ENCODE results near the gene YTHDF1. TPM values are rescaled to one million over a fixed set of nuclear protein-coding genes. Genes with fewer than 3 reads are reported as not detected.

Gene YTHDF1
- total RNA-seq, 2 donors from 2014 or later = 15.8 to 16.2 TPM

DNA sequence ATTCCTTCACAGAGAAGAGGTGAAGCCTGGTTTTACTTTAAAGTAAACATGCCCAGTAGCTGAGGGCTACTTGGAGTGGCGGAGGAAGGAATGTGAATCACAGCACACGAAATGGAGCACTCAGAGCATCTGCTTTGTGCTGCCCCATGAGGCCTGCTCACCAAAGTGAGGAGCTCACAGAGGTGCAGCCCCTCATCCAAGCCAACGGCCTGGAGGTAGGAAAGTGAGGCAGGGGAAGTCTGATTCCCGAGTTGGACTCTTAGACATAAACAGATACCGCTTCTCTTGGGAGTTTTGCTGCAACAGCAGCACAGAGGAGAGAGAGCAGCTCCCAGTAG, 3.6 kb downstream of the YTHDF1 start:
- no peak overlapping the region for H3K27ac ChIP-seq
- H3K27me3 ChIP-seq = no peaks in the 10 kb centered on the region
- 60 to 82% methylated on average over 5 of the region's 5 CpGs for WGBS, 2 donors
- H3K9me3 ChIP-seq = no peaks in the 10 kb centered on the region
- DNase-seq (no peak), ATAC-seq (no peak)
- TF ChIP-seq POLR2A (IDR thresholded peaks at IDR 0.05) = no peak
- TF ChIP-seq, protein P1, sequence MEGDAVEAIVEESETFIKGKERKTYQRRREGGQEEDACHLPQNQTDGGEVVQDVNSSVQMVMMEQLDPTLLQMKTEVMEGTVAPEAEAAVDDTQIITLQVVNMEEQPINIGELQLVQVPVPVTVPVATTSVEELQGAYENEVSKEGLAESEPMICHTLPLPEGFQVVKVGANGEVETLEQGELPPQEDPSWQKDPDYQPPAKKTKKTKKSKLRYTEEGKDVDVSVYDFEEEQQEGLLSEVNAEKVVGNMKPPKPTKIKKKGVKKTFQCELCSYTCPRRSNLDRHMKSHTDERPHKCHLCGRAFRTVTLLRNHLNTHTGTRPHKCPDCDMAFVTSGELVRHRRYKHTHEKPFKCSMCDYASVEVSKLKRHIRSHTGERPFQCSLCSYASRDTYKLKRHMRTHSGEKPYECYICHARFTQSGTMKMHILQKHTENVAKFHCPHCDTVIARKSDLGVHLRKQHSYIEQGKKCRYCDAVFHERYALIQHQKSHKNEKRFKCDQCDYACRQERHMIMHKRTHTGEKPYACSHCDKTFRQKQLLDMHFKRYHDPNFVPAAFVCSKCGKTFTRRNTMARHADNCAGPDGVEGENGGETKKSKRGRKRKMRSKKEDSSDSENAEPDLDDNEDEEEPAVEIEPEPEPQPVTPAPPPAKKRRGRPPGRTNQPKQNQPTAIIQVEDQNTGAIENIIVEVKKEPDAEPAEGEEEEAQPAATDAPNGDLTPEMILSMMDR (IDR thresholded peaks at IDR 0.05) = no peak
- H3K4me3 ChIP-seq = no peak overlapping the region
- intact Hi-C loops (cut with DNase I) = no loop called here
- peaks cover 0 to 5% of the 10 kb centered on the region in 2 donors for H3K36me3 ChIP-seq (replicated peaks in 1 of 2; ENCODE audit: insufficient read depth in 1 of 2, low read depth in 2 of 2)
- H3K4me1 ChIP-seq = peaks cover 52% of the 10 kb centered on the region

DNA sequence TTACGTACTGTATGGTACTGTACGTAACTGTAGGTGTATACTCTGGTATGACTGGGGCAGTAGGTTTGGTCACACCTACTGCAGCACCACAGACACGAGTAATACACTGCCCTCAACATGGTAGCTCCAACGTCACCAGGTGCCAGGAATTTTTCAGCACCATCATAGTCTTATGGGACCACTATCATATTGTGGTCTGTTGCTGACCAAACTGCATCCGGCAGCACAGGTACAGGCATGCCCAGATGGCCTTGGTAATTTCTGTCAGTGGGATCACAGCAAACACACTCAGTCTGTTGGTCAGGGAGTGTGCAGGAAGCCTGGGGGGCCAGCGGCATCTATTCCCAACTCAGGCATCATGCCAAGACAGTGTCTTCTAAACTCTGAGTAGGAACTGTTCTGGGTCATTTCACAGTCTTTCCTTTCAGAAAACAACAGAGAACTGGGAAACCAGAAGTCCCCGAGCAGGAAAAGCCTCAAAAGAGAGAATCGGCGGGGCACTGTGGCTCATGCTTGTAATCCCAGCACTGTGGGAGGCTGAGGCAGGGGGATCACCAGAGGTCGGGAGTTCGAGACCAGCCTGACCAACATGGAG, 5.8 kb downstream of the YTHDF1 start:
- 73 to 82% methylated on average over 9 to 11 of the region's 11 CpGs for WGBS, 2 donors
- ATAC-seq (no peak), DNase-seq (no peak)
- Histone ChIP-seq H3K9me3 (no peaks in the 10 kb centered on the region), H3K4me1 (peaks cover 41% of the 10 kb centered on the region), H3K27ac (no peak overlapping the region), H3K4me3 (no peak overlapping the region), H3K36me3 (replicated peaks in 1 of 2; ENCODE audit: insufficient read depth in 1 of 2, low read depth in 2 of 2) (peaks cover 0 to 9% of the 10 kb centered on the region in 2 donors), H3K27me3 (no peaks in the 10 kb centered on the region)
- TF ChIP-seq POLR2A (IDR thresholded peaks at IDR 0.05) = no peak
- TF ChIP-seq, protein P1 (IDR thresholded peaks at IDR 0.05) = no peak
- intact Hi-C loops (cut with DNase I) = no loop called here

- 77 to 79% methylated on average over 6 of the region's 6 CpGs for WGBS, 2 donors
Observed at GRCh38 chr20:63208346-63208909, 7.5 kb downstream of the YTHDF1 start.

GRCh38 chr20:63206878-63207277, 9.1 kb downstream of the YTHDF1 start:
- peaks cover 9% of the 10 kb centered on the region for H3K4me1 ChIP-seq
- intact Hi-C loops (cut with DNase I) = no loop called here
- peaks cover 12 to 28% of the 10 kb centered on the region in 2 donors for H3K36me3 ChIP-seq (replicated peaks in 1 of 2; ENCODE audit: insufficient read depth in 1 of 2, low read depth in 2 of 2)
- H3K27ac ChIP-seq = no peak overlapping the region
- no peaks in the 10 kb centered on the region for H3K9me3 ChIP-seq
- no peaks in the 10 kb centered on the region for H3K27me3 ChIP-seq
- no peak overlapping the region for H3K4me3 ChIP-seq
- WGBS, 2 donors = 79 to 81% methylated on average over 11 of the region's 11 CpGs
- ATAC-seq (no peak), DNase-seq (no peak)
- TF ChIP-seq, protein P1 (IDR thresholded peaks at IDR 0.05) = no peak
- no peak for TF ChIP-seq POLR2A (IDR thresholded peaks at IDR 0.05)

More at GRCh38 chr20:63208346-63208909, 7.5 kb downstream of the YTHDF1 start:
- Histone ChIP-seq H3K27ac (no peak overlapping the region), H3K4me3 (no peak overlapping the region), H3K27me3 (no peaks in the 10 kb centered on the region), H3K9me3 (no peaks in the 10 kb centered on the region), H3K36me3 (replicated peaks in 1 of 2; ENCODE audit: insufficient read depth in 1 of 2, low read depth in 2 of 2) (peaks cover 4 to 17% of the 10 kb centered on the region in 2 donors), H3K4me1 (peaks cover 25% of the 10 kb centered on the region)
- ATAC-seq = no peak
- intact Hi-C loops (cut with DNase I) = no loop called here
- TF ChIP-seq POLR2A (IDR thresholded peaks at IDR 0.05) = no peak
- TF ChIP-seq, protein P1 (IDR thresholded peaks at IDR 0.05) = no peak
- no peak for DNase-seq

- WGBS, 2 donors = 65 to 76% methylated on average over 8 to 9 of the region's 10 CpGs
- peaks cover 12 to 30% of the 10 kb centered on the region in 2 donors for H3K36me3 ChIP-seq (replicated peaks in 1 of 2; ENCODE audit: insufficient read depth in 1 of 2, low read depth in 2 of 2)
- TF ChIP-seq, protein P1 (IDR thresholded peaks at IDR 0.05) = no peak
- TF ChIP-seq POLR2A (IDR thresholded peaks at IDR 0.05) = no peak
- no peak overlapping the region for H3K4me3 ChIP-seq
- intact Hi-C loops (cut with DNase I) = no loop called here
- DNase-seq = no peak
- no peaks in the 10 kb centered on the region for H3K4me1 ChIP-seq
- no peak overlapping the region for H3K27ac ChIP-seq
- no peaks in the 10 kb centered on the region for H3K27me3 ChIP-seq
- H3K9me3 ChIP-seq = no peaks in the 10 kb centered on the region
- no peak for ATAC-seq
Observed at GRCh38 chr20:63205896-63206295, 10.0 kb downstream of the YTHDF1 start.
